GM12892 (cell line): ENCODE results near the gene LMO4.

ENCODE experiments used
- POLR2A ChIP-seq: IDR thresholded peaks from 2 replicates; pipeline ENCODE4 v1.6.1; 2011; ENCODE audit warnings: low read depth, low read length, control low read depth
- TAF1 ChIP-seq: IDR thresholded peaks from 2 replicates; pipeline ENCODE4 v1.6.1; 2011; ENCODE audit warnings: low read depth, mild to moderate bottlenecking, control low read depth, low read length, borderline replicate concordance

DNA sequence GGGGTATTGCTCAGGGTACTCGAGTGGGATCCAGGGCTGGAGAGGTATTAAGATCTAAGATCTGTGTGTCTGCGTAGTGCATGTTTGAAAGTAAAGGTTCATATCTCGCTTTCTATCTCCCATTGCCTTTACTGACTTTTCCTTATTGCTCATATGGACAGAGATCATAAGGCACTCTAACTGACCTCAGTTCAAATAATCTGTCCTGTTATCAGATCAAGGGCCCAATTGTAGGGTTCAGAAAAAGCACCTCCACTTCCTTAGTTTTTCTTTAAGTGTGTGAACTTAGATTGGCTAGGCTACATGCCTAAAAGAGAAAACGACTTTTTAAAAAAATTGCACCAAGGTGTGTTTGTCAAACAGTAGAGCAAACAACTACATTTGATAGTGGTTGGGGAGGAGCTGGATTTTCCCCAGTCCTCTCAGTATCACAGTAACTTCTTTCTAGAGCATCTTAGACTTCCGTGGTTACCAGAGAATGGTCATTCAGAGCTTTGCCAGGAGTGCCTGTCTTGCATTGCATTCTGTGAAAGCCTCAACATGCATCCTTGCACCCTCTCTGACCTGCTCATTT, 57.6 kb downstream of the LMO4 start:
- TF ChIP-seq POLR2A (no peak), TAF1 (no peak)
